Middle frontal gyrus (tissue), 1 donor: ENCODE data around the gene DOK7.

Experiments used
- DNase-seq: peaks from one replicate; pipeline ENCODE4 v3.0.0-alpha.2; 2015; ENCODE audit warnings: low spot score; ENCODE audit errors: extremely low spot score

Gene DOK7

GRCh38 chr4:3427134-3427476, 36.0 kb upstream of the DOK7 start:
- no peak for DNase-seq

- DNase-seq, result no peak
Measured at GRCh38 chr4:3427706-3428446, 35.2 kb upstream of the DOK7 start.

- DNase-seq, result no peak
Measured at GRCh38 chr4:3429651-3430050, 33.5 kb upstream of the DOK7 start.

GRCh38 chr4:3430524-3430923, 32.6 kb upstream of the DOK7 start:
- no peak for DNase-seq

- DNase-seq, result no peak
Measured at GRCh38 chr4:3431446-3431993, 31.6 kb upstream of the DOK7 start.

GRCh38 chr4:3432381-3432790, 30.7 kb upstream of the DOK7 start:
- no peak for DNase-seq

GRCh38 chr4:3433138-3433869, 29.8 kb upstream of the DOK7 start:
- DNase-seq, result no peak

- DNase-seq, result no peak
Measured at GRCh38 chr4:3434881-3435685, 28.0 kb upstream of the DOK7 start.

- no peak for DNase-seq
Measured at GRCh38 chr4:3435686-3435956, 27.5 kb upstream of the DOK7 start.

GRCh38 chr4:3436048-3436797, 26.9 kb upstream of the DOK7 start:
- no peak for DNase-seq

GRCh38 chr4:3436798-3437581, 26.1 kb upstream of the DOK7 start:
- no peak for DNase-seq

GRCh38 chr4:3437582-3437936, 25.5 kb upstream of the DOK7 start:
- DNase-seq, result no peak

GRCh38 chr4:3437998-3438846, 24.9 kb upstream of the DOK7 start:
- no peak for DNase-seq

- no peak for DNase-seq
Measured at GRCh38 chr4:3438847-3439180, 24.3 kb upstream of the DOK7 start.

- DNase-seq, result no peak
Measured at GRCh38 chr4:3439391-3439790, 23.7 kb upstream of the DOK7 start.

- DNase-seq, result no peak
Measured at GRCh38 chr4:3440011-3440410, 23.1 kb upstream of the DOK7 start.

GRCh38 chr4:3440979-3441500, 22.1 kb upstream of the DOK7 start:
- no peak for DNase-seq

- DNase-seq, result no peak
Measured at GRCh38 chr4:3441501-3442459, 21.3 kb upstream of the DOK7 start, which contains the start of gene HGFAC. Gene HGFAC (plus strand): TSS chr4:3441968. CDS start chr4:3442002, 34 bp downstream.
